SK-MEL-5 (cell line): Measurements from ENCODE around the gene SCFD2. TPM values are rescaled to one million over a fixed set of nuclear protein-coding genes. Genes with fewer than 3 reads are reported as not detected.

ENCODE experiments used
- DNase-seq: peaks from one replicate; pipeline ENCODE4 v3.0.0-alpha.2; 2016; ENCODE audit warnings: low read depth, low spot score
- in situ Hi-C: cut with HindIII; loops from 2 replicates; pipeline ENCODE4 v1.10.0; 2016; ENCODE audit warnings: low sequenced_read_pairs, high pct_unique_total_duplicates, low pct_unique_long_range_greater_than_20kb
- total RNA-seq: library from RNA; depleted of rRNA; stranded (reverse); fragments of >200 nt; shearing (Covaris generic); gene quantifications from 2 replicates; pipeline ENCODE4 v1.2.3, GENCODE V29; 2014

SCFD2 gene
- total RNA-seq, 1 experiment from 2014 or later: 25.7 TPM

GRCh38 chr4:53132132-53132891, 233.5 kb downstream of the SCFD2 start:
- no peak for DNase-seq

GRCh38 chr4:53131562-53131925, 234.3 kb downstream of the SCFD2 start:
- no peak for DNase-seq
- in situ Hi-C loops: no loop called here

More at GRCh38 chr4:53132132-53132891, 233.5 kb downstream of the SCFD2 start:
- in situ Hi-C loops: no loop called here

DNA sequence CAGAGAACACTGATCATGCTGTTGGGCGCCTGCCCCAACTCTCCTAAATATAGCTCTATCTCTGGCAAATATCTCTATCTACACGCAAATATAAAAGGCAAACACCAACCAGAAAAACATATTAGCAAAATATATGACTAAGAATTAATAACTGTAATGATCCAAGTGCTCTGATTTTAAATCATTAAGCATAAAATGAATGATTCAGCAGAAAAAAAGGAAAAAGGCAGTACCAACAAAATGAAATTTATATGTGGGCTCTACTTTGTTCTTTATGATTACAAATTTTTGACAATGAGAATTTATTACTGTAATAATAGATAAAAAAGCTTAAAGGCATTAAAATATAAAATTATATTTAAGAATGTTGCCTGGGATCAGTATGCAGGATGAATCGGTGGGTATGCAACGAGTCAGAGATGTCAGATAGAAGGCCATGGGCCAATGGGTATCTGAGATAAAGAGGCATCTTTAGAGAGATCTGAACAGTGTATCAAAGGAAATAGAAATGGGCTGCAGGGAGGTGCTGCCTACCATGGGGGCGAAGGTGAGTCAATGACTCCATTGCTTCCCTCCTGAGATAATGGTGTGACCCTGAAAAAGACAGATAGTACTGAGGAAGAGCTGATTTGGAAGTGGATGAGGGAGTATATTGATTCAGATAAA, 234.8 kb downstream of the SCFD2 start:
- no peak for DNase-seq
- in situ Hi-C loops: no loop called here

GRCh38 chr4:53128706-53129357, 237.0 kb downstream of the SCFD2 start:
- DNase-seq: no peak
- in situ Hi-C loops: no loop called here

DNA sequence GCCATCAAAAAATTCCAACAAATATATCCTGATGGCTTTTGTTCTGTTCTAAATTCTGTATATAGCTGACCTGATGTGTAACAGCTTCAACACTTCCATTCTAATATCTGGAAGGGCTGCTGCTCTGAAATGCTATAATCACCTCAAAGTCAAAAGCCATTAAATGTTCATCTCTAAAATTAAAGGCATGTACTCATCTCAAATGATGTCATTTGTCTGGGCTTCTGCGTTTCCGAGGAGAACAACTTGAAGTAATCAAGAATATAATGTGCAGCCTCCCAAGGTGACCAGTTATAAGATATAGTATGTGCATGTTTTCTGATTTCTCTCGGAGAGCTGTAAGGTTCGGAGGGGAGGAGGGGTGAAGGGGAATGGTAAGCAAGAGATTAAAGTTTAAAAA, 237.6 kb downstream of the SCFD2 start:
- in situ Hi-C loops: no loop called here
- no peak for DNase-seq

DNA sequence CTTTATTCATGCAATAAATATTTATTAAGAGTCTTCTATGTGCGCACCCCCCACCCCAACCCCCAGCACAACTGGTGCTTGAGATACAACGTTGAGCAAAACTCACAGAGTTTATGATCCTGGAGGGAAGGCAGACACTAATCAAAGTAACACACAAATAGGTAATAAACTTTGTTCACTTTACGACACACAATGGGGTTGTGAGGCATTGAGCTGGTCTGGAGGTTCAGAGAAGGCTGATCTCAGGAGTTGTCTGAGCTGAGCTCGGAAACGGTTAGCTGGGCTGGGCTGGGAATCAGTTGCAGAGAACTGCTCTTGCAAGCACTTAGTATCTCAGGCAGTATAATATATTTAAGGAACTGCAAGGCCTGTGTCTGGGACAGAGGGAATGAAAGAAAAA, 238.5 kb downstream of the SCFD2 start:
- DNase-seq: no peak
- in situ Hi-C loops: no loop called here

DNA sequence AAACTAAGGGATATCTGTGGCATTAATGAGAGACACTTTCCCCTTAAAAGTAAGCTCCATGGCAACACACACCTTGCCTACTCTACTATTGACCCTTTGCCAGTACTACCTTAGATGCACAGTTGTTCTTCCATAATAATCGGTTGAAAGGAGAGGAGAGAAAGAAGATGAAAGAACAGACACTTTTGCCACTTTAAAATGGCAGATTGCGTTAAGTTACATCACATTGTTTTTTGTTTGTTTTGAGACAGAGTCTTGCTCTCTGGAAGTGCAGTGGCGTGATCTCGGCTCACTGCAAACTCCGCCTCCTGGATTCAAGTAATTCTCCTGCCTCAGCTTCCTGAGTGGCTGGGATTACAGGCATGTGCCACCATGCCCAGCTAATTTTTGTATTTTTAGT, 239.8 kb downstream of the SCFD2 start:
- in situ Hi-C loops: no loop called here
- no peak for DNase-seq

DNA sequence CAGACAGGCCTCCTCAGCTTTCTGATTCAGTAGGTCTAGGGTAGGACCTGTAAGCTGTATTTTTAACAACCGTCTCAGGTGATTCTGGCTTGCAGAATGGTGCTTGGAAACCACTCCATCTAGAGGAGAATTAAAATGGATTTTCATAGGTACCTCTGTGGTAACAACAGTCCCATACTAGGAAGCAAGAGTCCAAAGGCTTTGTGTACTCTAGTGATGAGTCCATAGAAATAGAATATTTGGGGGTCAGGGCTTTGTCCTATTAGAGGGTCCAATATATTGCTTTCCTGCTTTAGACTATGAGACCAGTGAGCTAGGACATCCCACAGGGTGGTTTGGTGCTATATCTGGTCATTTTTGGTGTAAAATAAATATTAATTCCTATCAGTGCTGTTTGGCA, 242.0 kb downstream of the SCFD2 start:
- DNase-seq: no peak
- in situ Hi-C loops: no loop called here

DNA sequence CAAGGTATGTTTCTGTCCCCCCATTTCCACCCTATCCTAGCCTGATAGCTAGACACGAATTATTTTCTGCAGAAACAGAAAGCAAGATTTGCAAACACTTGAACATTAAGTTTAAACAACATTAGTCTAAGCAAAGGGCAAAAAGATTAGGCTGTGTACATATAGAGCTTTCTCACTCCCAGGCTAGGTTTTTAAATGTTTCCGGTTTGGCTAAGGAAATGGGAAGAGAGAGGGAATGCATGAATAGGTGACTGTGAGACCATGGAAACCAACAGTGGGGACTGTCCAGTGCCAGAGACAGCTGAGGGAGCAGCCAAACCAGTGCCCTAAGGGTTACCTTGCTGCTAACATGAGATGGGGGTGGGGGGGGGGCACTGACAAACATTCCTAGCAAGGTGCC, 242.7 kb downstream of the SCFD2 start:
- in situ Hi-C loops: no loop called here
- DNase-seq: no peak

DNA sequence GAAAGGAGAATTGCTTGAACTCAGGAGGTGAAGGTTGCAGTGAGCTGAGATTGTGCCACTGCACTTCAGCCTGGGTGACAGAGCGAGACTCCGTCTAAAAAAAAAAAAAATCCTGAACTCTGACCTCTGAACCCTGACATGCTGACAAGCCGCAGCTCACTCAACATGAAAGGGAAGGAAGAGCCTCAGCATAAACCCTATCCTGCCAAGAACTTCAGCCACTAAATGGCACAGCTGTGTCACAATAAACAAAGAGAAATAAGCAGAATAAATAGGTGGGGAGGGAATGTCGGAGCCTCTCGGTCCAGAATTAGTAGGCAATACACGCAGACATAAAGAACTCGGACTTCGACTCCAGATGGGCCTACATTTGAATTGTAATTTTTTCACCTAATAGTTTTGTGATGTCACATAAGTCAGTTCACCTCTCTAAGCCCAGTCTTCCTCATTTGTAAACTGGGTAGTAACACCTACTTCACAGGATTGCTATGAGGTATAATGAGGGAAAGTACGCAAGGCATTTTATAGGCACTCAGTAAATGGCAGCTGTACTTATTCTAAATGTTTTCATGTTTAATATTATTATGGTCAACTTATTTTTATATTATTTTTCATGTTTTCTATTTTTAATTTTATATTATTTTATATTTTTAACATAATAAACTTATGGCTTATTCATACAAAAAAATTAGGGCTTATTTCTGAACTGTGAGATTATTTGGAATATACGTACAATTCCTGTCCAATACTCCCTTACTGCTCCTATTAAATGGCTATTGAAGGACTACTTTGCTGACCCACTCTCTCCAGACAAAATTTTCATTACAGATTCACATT, 243.4 kb downstream of the SCFD2 start:
- no peak for DNase-seq

GRCh38 chr4:53121264-53121865, 244.5 kb downstream of the SCFD2 start:
- in situ Hi-C loops: no loop called here
- DNase-seq: no peak

More for the DNA sequence above, 243.4 kb downstream of the SCFD2 start:
- in situ Hi-C loops: no loop called here

DNA sequence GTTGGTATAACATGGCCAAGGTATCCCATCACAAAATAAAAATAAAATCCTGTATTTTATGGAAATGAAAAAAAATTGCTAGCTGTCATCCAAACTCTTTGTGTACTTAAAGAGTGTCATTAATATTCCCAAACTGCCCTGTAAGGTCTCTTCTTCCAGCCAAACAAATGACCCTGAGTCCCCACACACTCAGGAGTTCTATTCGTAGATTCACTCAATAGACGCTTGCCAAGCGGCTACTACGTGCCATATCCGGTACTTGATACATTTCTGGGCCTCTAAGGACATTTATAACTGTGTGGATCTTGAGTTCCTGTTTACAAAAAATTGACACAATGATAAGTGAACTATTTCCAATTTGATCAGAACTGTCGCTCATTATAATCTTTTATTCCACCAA, 245.1 kb downstream of the SCFD2 start:
- no peak for DNase-seq
- in situ Hi-C loops: no loop called here

GRCh38 chr4:53119680-53120079, 246.2 kb downstream of the SCFD2 start:
- in situ Hi-C loops: no loop called here
- DNase-seq: peak; percentile 70

GRCh38 chr4:53118676-53119075, 247.2 kb downstream of the SCFD2 start:
- in situ Hi-C loops: no loop called here
- peak; percentile 39 for DNase-seq

DNA sequence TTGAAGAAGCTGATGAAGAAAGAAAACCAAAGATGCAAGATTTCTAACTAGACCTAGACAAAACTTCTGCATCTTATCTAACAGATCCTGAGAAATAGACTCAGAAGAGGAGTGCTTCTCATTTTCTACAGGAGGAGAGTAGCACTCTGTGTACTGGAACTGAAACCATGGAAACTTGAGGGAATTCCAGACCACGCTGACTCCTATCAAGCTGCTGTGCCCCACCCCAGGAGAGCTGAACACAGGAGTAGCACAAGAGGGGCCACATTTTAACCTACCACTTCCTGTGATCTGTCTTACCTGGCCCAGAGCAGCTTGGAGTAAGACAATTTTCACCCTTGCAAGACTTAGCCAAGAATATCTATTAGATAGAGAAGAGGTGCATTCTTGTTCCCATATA, 248.9 kb downstream of the SCFD2 start:
- no peak for DNase-seq

DNA sequence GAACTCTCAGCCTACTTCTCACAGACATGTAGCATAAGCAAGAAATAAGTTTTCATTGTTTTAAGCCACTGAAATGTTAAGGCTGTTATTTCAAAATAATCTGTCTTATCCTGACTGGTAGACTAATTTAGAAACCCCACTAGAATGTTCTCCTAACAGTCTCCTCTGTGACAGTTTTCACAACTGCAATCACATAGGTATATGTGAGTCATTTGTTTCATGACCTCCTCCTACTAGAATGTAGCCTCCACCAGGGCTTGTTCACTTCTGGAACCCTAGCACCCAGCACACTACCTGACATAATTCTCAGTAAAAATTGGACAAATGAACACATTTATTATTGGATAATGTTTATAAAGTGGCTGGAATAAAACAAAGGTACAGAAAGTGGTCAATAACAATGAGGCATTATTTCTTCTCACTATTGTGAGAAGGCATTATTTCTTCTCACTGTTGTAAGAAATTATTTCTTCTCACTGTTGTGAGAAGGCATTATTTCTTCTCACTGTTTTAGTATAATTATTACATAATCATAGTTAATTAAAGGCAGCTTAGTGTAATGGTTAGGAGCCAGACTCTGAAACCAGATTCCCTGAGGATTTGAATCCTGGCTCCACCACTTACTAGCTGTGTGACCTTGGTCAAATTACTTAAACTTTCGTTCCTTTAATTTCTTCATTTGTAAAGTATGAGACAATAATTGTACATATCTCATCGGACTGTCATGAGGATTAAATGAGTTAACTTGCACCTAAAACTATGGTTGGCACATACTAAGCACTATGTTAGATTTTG, 252.2 kb downstream of the SCFD2 start:
- no peak for DNase-seq
- in situ Hi-C loops: no loop called here

More for the DNA sequence above, 248.9 kb downstream of the SCFD2 start:
- in situ Hi-C loops: no loop called here

DNA sequence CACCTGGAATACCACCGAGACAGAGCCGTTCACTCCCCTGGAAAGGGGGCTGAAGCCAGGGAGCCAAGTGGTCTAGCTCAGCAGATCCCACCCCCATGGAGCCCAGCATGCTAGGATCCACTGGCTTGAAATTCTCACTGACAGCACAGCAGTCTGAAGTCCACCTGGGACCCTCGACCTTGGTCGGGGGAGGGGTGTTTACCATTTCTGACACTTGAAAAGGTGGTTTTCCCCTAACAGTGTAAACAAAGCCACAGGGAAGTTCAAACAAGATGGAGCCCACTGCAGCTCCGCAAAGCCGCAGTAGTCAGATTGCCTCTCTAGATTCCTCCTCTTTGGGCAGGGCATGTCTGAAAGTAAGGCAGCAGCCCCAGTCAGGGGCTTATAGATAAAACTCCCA, 260.5 kb downstream of the SCFD2 start:
- in situ Hi-C loops: no loop called here
- no peak for DNase-seq
